ENCODE data around the gene MEF2B. TPM values are rescaled to one million over a fixed set of nuclear protein-coding genes. Genes with fewer than 3 reads are reported as not detected.
"Not testable (repeated sequence)": the region's sequence is repeated elsewhere in the genome, so short reads cannot be mapped to it uniquely, and the experiment has no call there.

Gene MEF2B
- total RNA-seq, 1 donor from 2014 or later, result not detected

- DNase-seq (ENCODE audit: low read depth), result no peak
- TF ChIP-seq, protein P1, sequence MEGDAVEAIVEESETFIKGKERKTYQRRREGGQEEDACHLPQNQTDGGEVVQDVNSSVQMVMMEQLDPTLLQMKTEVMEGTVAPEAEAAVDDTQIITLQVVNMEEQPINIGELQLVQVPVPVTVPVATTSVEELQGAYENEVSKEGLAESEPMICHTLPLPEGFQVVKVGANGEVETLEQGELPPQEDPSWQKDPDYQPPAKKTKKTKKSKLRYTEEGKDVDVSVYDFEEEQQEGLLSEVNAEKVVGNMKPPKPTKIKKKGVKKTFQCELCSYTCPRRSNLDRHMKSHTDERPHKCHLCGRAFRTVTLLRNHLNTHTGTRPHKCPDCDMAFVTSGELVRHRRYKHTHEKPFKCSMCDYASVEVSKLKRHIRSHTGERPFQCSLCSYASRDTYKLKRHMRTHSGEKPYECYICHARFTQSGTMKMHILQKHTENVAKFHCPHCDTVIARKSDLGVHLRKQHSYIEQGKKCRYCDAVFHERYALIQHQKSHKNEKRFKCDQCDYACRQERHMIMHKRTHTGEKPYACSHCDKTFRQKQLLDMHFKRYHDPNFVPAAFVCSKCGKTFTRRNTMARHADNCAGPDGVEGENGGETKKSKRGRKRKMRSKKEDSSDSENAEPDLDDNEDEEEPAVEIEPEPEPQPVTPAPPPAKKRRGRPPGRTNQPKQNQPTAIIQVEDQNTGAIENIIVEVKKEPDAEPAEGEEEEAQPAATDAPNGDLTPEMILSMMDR (conservative IDR thresholded peaks at IDR 0.05; ENCODE audit: low read depth, low read length), result no peak
Observed at GRCh38 chr19:19179548-19180441, 9.7 kb upstream of the MEF2B start.

DNA sequence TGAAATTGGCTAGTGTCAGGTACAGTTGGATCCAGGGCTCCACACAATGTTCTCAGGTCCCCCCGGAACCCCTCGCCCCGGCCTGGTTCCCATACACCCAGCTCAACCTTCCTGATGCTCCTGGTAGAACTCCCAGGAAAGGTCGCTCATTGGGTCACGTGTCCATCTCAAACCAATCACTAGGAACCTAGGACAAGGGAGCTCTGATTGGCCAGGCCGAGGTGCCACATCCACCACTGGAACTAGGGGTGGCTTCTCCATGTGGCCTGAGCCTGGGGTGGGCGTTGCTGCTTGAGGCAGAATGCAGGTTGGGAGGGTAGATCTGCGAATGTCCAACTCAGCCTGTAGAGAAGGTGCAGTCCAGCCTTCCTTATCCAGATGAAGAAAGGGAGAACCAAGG is 6.9 kb upstream of the MEF2B start:
- DNase-seq (ENCODE audit: low read depth), result no peak
- no peak overlapping the region for H3K4me3 ChIP-seq (ENCODE audit: low read depth, low read length)
- TF ChIP-seq, protein P1 (conservative IDR thresholded peaks at IDR 0.05; ENCODE audit: low read depth, low read length), result no peak

More at GRCh38 chr19:19179548-19180441, 9.7 kb upstream of the MEF2B start:
- H3K4me3 ChIP-seq (ENCODE audit: low read depth, low read length), result no peak overlapping the region

DNA sequence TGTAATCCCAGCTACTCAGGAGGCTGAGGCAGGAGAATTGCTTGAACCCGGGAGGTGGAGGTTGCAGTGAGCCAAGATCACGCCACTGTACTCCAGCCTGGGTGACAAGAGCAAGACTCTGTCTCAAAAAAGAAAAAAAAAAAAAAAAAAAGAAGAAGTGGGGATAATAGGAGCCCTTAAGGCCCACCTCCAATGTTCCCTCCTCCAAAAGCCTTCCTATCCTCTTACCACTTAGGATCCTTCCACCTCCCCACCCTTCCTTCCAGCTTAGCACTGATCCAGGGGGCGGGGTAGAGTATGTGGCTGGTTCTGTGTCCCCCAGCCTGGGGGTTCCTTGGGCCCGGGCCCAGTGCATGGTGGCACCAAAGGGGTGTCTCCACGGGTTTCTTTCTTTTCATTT is 3.2 kb upstream of the MEF2B start:
- not testable (repeated sequence) for H3K4me3 ChIP-seq (ENCODE audit: low read depth, low read length); DNase-seq (ENCODE audit: low read depth)

DNA sequence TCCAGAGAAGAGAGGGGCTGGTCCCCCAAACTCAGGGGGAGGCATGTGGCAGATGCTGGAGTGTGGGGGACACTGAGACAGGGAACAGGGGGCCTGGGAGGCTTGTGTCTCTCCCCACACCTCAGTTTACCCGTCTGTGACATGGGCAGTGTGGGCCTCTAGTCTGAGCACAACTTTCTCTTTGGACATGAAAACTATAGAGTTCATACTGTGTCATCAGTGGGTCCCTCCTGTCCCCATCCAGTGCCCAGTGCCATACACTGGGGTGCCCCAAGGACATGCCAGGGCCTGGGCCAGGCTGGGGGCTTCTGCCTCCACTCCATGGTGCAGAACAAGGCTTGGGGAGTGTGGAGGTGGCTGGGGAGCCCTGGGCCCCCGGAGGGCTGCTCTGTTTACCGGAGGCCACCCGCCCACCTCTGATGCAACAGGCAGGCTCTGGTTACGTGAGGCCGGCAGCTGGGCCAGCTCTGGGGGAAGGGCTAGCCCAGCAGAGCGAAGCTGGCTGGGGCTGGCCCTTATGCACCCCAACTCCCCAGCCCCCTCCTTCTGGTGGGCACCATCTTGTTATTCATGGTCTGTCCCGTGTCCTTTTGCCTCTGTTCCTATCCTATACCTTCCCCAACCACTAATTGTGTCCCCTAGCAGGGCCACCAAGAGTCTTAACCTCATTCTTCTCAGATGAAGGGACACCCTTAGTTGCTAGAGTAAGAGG is 1.9 kb upstream of the MEF2B start:
- no peak for DNase-seq (ENCODE audit: low read depth)

DNA sequence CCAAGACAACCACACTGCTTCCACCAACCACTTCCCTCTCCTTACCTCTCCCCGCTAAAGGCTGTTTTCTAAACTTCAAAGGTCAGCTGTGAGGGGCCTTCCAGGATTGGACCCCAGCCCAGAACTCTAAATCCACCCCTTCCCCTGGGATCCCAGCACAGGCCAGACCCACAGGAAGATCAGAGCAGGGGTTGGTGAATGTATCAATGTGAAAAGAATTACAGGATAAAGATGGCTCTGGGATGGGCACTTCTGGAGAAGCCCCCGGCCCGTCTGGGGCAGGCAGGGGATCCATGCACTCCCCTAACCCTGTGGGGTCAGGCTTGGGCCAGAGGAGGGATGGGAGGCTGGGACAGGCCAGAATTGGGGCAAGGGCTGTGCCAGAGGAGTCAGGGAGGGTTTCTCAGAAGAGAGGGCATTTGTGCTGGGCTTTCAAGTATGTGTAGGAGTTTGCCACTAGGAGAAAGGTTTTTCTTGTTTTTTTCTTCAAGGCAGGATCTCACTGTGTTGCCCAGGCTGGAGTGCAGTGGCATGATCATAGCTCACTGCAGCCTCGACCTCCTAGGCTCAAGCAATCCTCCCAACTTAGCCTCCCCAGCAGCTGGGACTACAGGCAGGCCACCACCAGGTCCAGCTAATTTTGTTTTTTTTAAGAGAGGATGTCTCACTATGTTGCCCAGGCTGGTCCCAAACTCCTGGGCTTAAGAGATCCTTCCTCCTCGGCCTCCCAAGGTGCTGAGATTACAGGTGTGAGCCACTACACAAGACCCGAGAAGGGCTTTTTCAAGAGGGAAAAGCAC is 1.0 kb upstream of the MEF2B start:
- TF ChIP-seq, protein P1 (conservative IDR thresholded peaks at IDR 0.05; ENCODE audit: low read depth, low read length), result no peak
- DNase-seq (ENCODE audit: low read depth), result no peak
- no peak overlapping the region for H3K4me3 ChIP-seq (ENCODE audit: low read depth, low read length)

More for the DNA sequence above, 1.9 kb upstream of the MEF2B start:
- TF ChIP-seq, protein P1 (conservative IDR thresholded peaks at IDR 0.05; ENCODE audit: low read depth, low read length), result no peak
- H3K4me3 ChIP-seq (ENCODE audit: low read depth, low read length), result no peak overlapping the region

DNA sequence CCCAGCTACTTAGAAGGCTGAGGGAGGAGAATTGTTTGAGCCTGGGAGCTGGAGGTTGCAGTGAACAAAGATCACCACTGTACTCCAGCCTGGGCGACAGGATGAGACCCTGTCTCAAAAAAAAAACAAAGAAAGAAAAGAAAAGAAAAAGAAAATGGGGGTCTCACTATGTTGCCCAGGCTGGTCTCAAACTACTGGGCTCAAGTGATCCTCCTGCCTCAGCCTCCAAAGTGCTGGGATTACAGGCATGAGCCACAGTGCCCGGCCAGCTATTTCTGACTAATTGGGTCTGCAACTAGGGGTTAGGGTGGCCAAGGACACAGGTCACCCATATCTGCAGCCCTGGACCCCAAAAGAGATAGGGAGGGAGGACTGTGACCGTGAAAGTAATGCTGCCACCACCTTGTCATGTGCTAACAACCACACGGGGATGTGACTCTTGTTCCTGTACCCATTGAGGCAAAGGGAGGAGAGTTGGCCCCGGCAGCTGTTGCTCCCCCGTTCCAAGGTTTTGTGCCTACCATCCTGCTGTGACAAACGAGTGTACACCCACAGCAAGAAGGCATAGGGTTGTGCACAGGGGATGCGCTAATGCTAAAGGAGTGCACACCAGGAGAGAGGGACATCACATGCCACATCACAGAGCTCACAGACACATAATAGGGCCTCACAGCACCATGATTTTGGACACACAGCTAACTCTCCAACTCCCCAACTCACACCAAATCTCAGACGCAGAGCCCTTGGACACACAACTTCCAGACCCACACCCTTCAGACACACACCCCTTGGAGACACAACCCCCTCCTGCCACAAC is 619 bp downstream of the MEF2B start:
- DNase-seq (ENCODE audit: low read depth), result no peak
- TF ChIP-seq, protein P1 (conservative IDR thresholded peaks at IDR 0.05; ENCODE audit: low read depth, low read length), result no peak
- peak overlapping the region; percentile 19 for H3K4me3 ChIP-seq (ENCODE audit: low read depth, low read length)
